Fibroblast of lung (primary cell): Measurements from ENCODE around the gene AZIN2. TPM values are rescaled to one million over a fixed set of nuclear protein-coding genes. Genes with fewer than 3 reads are reported as not detected.

Experiments
- DNase-seq, 2 donors: peaks; one replicate each; pipeline versions ENCODE4 v3.0.0 to v3.0.0-alpha.2; 2010; ENCODE audit warnings: low read depth in 2 of 2
- H2AFZ ChIP-seq: 2 replicates; pipeline ENCODE4 v1.5.1; 2012; ENCODE audit warnings: low read length, control low read depth, inconsistent platforms
- H3K27ac ChIP-seq: 2 replicates; pipeline ENCODE4 v1.5.1; 2011; ENCODE audit warnings: low read length, control low read depth; ENCODE audit not compliant: insufficient read depth
- H3K27me3 ChIP-seq: 2 replicates; pipeline ENCODE4 v1.5.1; 2011; ENCODE audit warnings: mild to moderate bottlenecking, low read length; ENCODE audit not compliant: control insufficient read depth, insufficient read depth
- H3K36me3 ChIP-seq: 2 replicates; pipeline ENCODE4 v1.5.1; 2011; ENCODE audit warnings: low read length; ENCODE audit not compliant: control insufficient read depth, insufficient read depth
- H3K4me1 ChIP-seq: 2 replicates; pipeline ENCODE4 v1.5.1; 2011; ENCODE audit warnings: low read length; ENCODE audit not compliant: control insufficient read depth, insufficient read depth; ENCODE audit errors: extremely low read depth
- H3K4me2 ChIP-seq: 2 replicates; pipeline ENCODE4 v1.5.1; 2011; ENCODE audit warnings: low read length, control low read depth; ENCODE audit not compliant: insufficient read depth; ENCODE audit errors: extremely low read depth
- H3K4me3 ChIP-seq, 4 experiments: fragments of 200-600 bp in 1 of 4; sonication (generic) in 1 of 4; replicated peaks in 1 of 4; 2 replicates each; pipeline ENCODE4 v1.5.1; 2011 to 2016; ENCODE audit warnings: low read length in 4 of 4, low read depth in 3 of 4, mild to moderate bottlenecking in 3 of 4, control low read depth in 2 of 4, inconsistent platforms in 1 of 4, mixed read lengths in 1 of 4; ENCODE audit not compliant: insufficient read depth in 1 of 4; ENCODE audit errors: control extremely low read depth in 1 of 4
- H3K79me2 ChIP-seq: 2 replicates; pipeline ENCODE4 v1.5.1; 2012; ENCODE audit warnings: mild to moderate bottlenecking, low read length, inconsistent platforms; ENCODE audit not compliant: control insufficient read depth, insufficient read depth
- H3K9ac ChIP-seq: 2 replicates; pipeline ENCODE4 v1.5.1; 2011; ENCODE audit warnings: mild to moderate bottlenecking, low read length, control low read depth; ENCODE audit not compliant: insufficient read depth
- H3K9me3 ChIP-seq: 2 replicates; pipeline ENCODE4 v1.5.1; 2012; ENCODE audit warnings: low read depth, low read length; ENCODE audit not compliant: control insufficient read depth, insufficient read depth
- H4K20me1 ChIP-seq: 2 replicates; pipeline ENCODE4 v1.5.1; 2011; ENCODE audit warnings: low read length; ENCODE audit not compliant: control insufficient read depth, insufficient read depth; ENCODE audit errors: extremely low read depth
- EZH2 ChIP-seq: IDR thresholded peaks from 2 replicates; pipeline ENCODE4 v1.5.1; 2012; ENCODE audit warnings: low read length, control low read depth, mild to moderate bottlenecking; ENCODE audit errors: missing control alignments
- polyA plus RNA-seq, 2 donors: library from polyadenylated mRNA; depleted of rRNA in 1 of 2; stranded (reverse) in 1 of 2; unstranded in 1 of 2; fragments of >200 nt; gene quantifications; 2 replicates each; pipeline ENCODE4 v1.2.1, GENCODE V29; 2011 to 2012; ENCODE audit warnings: missing spikeins in 1 of 2
- total RNA-seq: library from RNA; depleted of rRNA; stranded (reverse); fragments of >200 nt; gene quantifications from 2 replicates; pipeline ENCODE4 v1.2.1, GENCODE V29; 2014
- TF ChIP-seq, protein P1 (sequence below), 2 donors: IDR thresholded peaks in 1 of 2; conservative IDR thresholded peaks in 1 of 2; 1 replicate in 1 of 2; 2 replicates in 1 of 2; pipeline ENCODE4 v1.5.1; 2011 to 2012; ENCODE audit warnings: low read length in 2 of 2, control low read depth in 1 of 2, inconsistent platforms in 1 of 2, low read depth in 1 of 2, mild to moderate bottlenecking in 1 of 2

AZIN2 gene
- total and polyA plus RNA-seq, 2 donors (not counting 1 experiment from before 2014, with no cell fraction given): 3.2 to 9.1 TPM

DNA sequence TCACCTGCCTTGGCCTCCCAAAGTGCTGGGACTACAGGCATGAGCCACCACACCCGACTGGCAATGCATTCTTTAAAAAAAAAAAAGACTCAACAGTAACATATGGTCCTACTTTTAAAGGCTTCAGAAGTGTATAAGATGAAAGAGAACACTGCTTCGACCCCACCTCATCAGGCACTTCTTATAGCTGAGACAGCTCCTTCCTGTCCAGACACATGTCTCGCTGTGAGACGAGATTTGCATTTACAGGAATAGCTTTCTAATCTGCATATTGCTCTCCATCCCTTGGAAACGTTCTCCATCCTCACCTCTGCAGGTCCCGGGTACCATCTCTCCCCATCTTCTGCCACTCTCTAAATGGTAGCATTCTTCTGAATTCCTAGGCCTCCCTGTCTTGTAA is 6.7 kb downstream of the AZIN2 start:
- H3K9ac ChIP-seq: no peak overlapping the region
- H3K9me3 ChIP-seq: no peaks in the 10 kb centered on the region
- no peak overlapping the region for H3K4me2 ChIP-seq
- H3K27ac ChIP-seq: no peak overlapping the region
- no peaks in the 10 kb centered on the region for H4K20me1 ChIP-seq
- no peak for DNase-seq
- no peak overlapping the region for H2AFZ ChIP-seq
- H3K4me1 ChIP-seq: no peaks in the 10 kb centered on the region
- no peaks in the 10 kb centered on the region for H3K36me3 ChIP-seq
- no peak overlapping the region for H3K4me3 ChIP-seq
- TF ChIP-seq EZH2: no peak
- TF ChIP-seq, protein P1, sequence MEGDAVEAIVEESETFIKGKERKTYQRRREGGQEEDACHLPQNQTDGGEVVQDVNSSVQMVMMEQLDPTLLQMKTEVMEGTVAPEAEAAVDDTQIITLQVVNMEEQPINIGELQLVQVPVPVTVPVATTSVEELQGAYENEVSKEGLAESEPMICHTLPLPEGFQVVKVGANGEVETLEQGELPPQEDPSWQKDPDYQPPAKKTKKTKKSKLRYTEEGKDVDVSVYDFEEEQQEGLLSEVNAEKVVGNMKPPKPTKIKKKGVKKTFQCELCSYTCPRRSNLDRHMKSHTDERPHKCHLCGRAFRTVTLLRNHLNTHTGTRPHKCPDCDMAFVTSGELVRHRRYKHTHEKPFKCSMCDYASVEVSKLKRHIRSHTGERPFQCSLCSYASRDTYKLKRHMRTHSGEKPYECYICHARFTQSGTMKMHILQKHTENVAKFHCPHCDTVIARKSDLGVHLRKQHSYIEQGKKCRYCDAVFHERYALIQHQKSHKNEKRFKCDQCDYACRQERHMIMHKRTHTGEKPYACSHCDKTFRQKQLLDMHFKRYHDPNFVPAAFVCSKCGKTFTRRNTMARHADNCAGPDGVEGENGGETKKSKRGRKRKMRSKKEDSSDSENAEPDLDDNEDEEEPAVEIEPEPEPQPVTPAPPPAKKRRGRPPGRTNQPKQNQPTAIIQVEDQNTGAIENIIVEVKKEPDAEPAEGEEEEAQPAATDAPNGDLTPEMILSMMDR (conservative IDR thresholded peaks at IDR 0.05 in 1 of 2, IDR thresholded peaks at IDR 0.05 in 1 of 2; ENCODE audit: low read depth in 1 of 2, low read length in 2 of 2): no peak
- no peaks in the 10 kb centered on the region for H3K79me2 ChIP-seq
- no peaks in the 10 kb centered on the region for H3K27me3 ChIP-seq

DNA sequence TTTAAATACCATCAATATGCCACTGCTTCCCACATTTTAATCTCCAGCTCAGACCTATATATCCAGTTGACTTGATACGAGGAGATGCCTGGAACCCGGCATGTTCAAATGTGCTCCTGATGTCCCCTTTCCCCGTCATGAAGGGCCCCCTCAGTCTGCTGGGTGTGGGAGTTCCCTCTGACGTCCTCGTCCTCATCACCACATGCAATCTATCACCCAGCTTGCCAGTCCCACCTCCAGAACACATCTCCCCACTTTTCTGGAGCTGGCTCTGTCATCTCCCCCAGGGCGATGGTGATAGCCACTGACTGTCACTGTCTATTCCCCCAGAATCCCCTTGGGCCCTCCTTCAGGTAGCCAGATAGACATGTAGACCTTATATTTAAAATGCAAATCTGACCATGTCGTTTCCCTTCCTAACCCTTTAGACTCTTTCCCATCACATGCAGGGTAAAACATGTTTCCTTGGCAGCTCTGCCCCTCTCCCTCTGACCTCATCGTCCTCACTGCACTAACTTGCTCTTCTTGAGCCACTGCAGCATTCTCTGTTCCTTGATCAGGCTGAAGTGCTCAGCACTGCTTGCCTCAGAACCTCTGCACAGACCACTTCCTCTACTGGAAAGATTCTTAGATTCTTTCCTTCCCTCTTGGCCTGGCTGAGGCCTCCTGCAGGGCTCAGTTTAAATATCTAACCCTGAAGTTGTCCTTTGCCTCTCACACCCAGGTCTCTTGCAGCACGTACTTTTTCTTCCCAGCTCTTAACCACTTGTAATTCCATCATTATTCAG is 7.4 kb downstream of the AZIN2 start:
- Histone ChIP-seq H3K4me3 (no peak overlapping the region), H3K36me3 (no peaks in the 10 kb centered on the region), H3K4me2 (no peak overlapping the region), H3K9me3 (no peaks in the 10 kb centered on the region), H3K4me1 (no peaks in the 10 kb centered on the region), H3K79me2 (no peaks in the 10 kb centered on the region), H2AFZ (no peak overlapping the region), H3K27me3 (no peaks in the 10 kb centered on the region), H3K27ac (no peak overlapping the region), H3K9ac (no peak overlapping the region), H4K20me1 (no peaks in the 10 kb centered on the region)
- TF ChIP-seq, protein P1 (conservative IDR thresholded peaks at IDR 0.05 in 1 of 2, IDR thresholded peaks at IDR 0.05 in 1 of 2; ENCODE audit: low read depth in 1 of 2, low read length in 2 of 2): no peak
- TF ChIP-seq EZH2: no peak
- DNase-seq: peak in 1 of 2 donors; percentile 33

DNA sequence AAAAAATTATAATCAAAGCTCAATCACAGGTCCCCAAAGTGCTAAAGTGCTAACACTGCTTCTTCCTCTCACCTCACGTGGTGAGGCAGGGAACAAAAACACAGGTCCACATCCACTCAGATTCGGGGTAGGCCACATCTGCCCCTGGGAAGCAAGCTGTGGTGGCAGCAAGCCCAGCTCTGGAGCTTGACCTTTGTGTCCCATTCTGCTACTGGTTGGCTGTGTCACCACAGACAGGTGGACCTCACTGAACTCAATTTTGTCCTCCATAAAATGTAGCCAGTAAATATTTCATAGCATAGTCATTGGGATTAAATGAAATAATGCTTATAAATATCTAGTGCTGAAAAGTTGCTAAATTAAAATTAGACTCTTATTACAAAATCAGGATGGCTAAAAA is 8.5 kb downstream of the AZIN2 start:
- Histone ChIP-seq H4K20me1 (no peaks in the 10 kb centered on the region), H3K9me3 (no peaks in the 10 kb centered on the region), H3K36me3 (no peaks in the 10 kb centered on the region), H2AFZ (no peak overlapping the region), H3K4me3 (no peak overlapping the region), H3K9ac (no peak overlapping the region), H3K4me1 (no peaks in the 10 kb centered on the region), H3K27ac (no peak overlapping the region), H3K4me2 (no peak overlapping the region), H3K27me3 (no peaks in the 10 kb centered on the region), H3K79me2 (no peaks in the 10 kb centered on the region)
- TF ChIP-seq EZH2: no peak
- TF ChIP-seq, protein P1 (conservative IDR thresholded peaks at IDR 0.05 in 1 of 2, IDR thresholded peaks at IDR 0.05 in 1 of 2; ENCODE audit: low read depth in 1 of 2, low read length in 2 of 2): no peak
- no peak for DNase-seq
